ENCODE data around the gene ZCCHC14.

The ZCCHC14 gene

GRCh38 chr16:87538594-87538993, 45.8 kb upstream of the ZCCHC14 start:
- Histone ChIP-seq H4K20me1 (ENCODE audit: insufficient read depth, low read length) (no peaks in the 10 kb centered on the region), H3F3A (ENCODE audit: insufficient read depth, low read length) (no peaks in the 10 kb centered on the region), H3K79me2 (ENCODE audit: low read length) (no peaks in the 10 kb centered on the region), H3K27ac (ENCODE audit: low read length) (no peak overlapping the region), H3K9ac (ENCODE audit: low read length) (no peak overlapping the region), H3K9me3 (replicated peaks; ENCODE audit: insufficient read depth, low read length) (no peaks in the 10 kb centered on the region), H2AFZ (ENCODE audit: low read length) (no peak overlapping the region), H3K27me3 (replicated peaks; ENCODE audit: insufficient read depth, low read length) (peaks cover 81% of the 10 kb centered on the region), H3K4me3 (ENCODE audit: low read length) (no peak overlapping the region), H3K4me2 (ENCODE audit: low read depth, low read length) (no peak overlapping the region), H3K4me1 (ENCODE audit: low read length) (no peaks in the 10 kb centered on the region), H3K9me2 (replicated peaks; ENCODE audit: insufficient read depth, low read length) (no peaks in the 10 kb centered on the region), H3K36me3 (replicated peaks; ENCODE audit: insufficient read depth, low read length) (no peaks in the 10 kb centered on the region)
- no peak for DNase-seq
- TF ChIP-seq CTCF (IDR thresholded peaks at IDR 0.05; ENCODE audit: low read length) (no peak), EZH2 (optimal IDR thresholded peaks at IDR 0.05; ENCODE audit: low read depth, low read length) (no peak), EZH2phosphoT487 (IDR thresholded peaks at IDR 0.05; ENCODE audit: low read length) (no peak)

DNA sequence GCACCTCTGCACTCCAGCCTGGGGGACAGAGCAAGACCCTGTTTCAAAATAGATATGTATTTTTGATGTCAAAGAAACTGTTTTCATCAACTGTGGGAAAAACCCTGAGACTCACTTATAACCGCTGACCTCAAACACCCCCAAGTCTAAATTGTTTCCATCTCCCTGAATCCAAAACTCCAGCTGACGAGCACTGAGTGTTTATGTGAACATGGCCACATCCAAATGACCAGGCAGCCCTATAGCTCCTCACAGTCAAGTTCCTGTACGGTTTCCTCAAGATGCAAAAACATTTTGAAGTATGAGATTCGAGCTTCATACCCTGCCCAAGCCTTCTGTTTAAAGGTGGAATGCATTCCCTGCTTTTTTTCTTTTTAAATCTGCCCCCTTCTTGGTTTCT, 45.3 kb upstream of the ZCCHC14 start:
- no peaks in the 10 kb centered on the region for H4K20me1 ChIP-seq (ENCODE audit: insufficient read depth, low read length)
- no peak overlapping the region for H2AFZ ChIP-seq (ENCODE audit: low read length)
- H3F3A ChIP-seq (ENCODE audit: insufficient read depth, low read length) = no peaks in the 10 kb centered on the region
- no peaks in the 10 kb centered on the region for H3K9me3 ChIP-seq (replicated peaks; ENCODE audit: insufficient read depth, low read length)
- H3K4me1 ChIP-seq (ENCODE audit: low read length) = no peaks in the 10 kb centered on the region
- no peak overlapping the region for H3K9ac ChIP-seq (ENCODE audit: low read length)
- DNase-seq = no peak
- no peaks in the 10 kb centered on the region for H3K36me3 ChIP-seq (replicated peaks; ENCODE audit: insufficient read depth, low read length)
- H3K27me3 ChIP-seq (replicated peaks; ENCODE audit: insufficient read depth, low read length) = peaks cover 81% of the 10 kb centered on the region
- H3K79me2 ChIP-seq (ENCODE audit: low read length) = no peaks in the 10 kb centered on the region
- TF ChIP-seq CTCF (IDR thresholded peaks at IDR 0.05; ENCODE audit: low read length) (no peak), EZH2phosphoT487 (IDR thresholded peaks at IDR 0.05; ENCODE audit: low read length) (no peak), EZH2 (optimal IDR thresholded peaks at IDR 0.05; ENCODE audit: low read depth, low read length) (no peak)
- no peak overlapping the region for H3K4me2 ChIP-seq (ENCODE audit: low read depth, low read length)
- H3K9me2 ChIP-seq (replicated peaks; ENCODE audit: insufficient read depth, low read length) = no peaks in the 10 kb centered on the region
- no peak overlapping the region for H3K4me3 ChIP-seq (ENCODE audit: low read length)
- no peak overlapping the region for H3K27ac ChIP-seq (ENCODE audit: low read length)

- Histone ChIP-seq H4K20me1 (ENCODE audit: insufficient read depth, low read length) (no peaks in the 10 kb centered on the region), H3F3A (ENCODE audit: insufficient read depth, low read length) (no peaks in the 10 kb centered on the region), H3K27me3 (replicated peaks; ENCODE audit: insufficient read depth, low read length) (peaks cover 73% of the 10 kb centered on the region), H3K4me1 (ENCODE audit: low read length) (no peaks in the 10 kb centered on the region), H3K36me3 (replicated peaks; ENCODE audit: insufficient read depth, low read length) (no peaks in the 10 kb centered on the region), H3K9me3 (replicated peaks; ENCODE audit: insufficient read depth, low read length) (no peaks in the 10 kb centered on the region), H3K27ac (ENCODE audit: low read length) (no peak overlapping the region), H3K4me3 (ENCODE audit: low read length) (no peak overlapping the region), H3K9ac (ENCODE audit: low read length) (no peak overlapping the region), H3K4me2 (ENCODE audit: low read depth, low read length) (peak overlapping the region; percentile 18; the same call in 1 of the 2 replicates), H2AFZ (ENCODE audit: low read length) (no peak overlapping the region), H3K9me2 (replicated peaks; ENCODE audit: insufficient read depth, low read length) (no peaks in the 10 kb centered on the region), H3K79me2 (ENCODE audit: low read length) (no peaks in the 10 kb centered on the region)
- no peak for DNase-seq
- TF ChIP-seq EZH2phosphoT487 (IDR thresholded peaks at IDR 0.05; ENCODE audit: low read length) (no peak), CTCF (IDR thresholded peaks at IDR 0.05; ENCODE audit: low read length) (no peak), EZH2 (optimal IDR thresholded peaks at IDR 0.05; ENCODE audit: low read depth, low read length) (no peak)
Measured at GRCh38 chr16:87536795-87537142, 43.9 kb upstream of the ZCCHC14 start.
